Stimulated activated CD4-positive, alpha-beta T cell treated with anti-CD3 and anti-CD28 coated beads, Interleukin-1b, Interleukin-23, amount 100 ng/mL, for 4 hours (primary cell): ENCODE results near the gene TEX38.
"Not testable (repeated sequence)": the region's sequence is repeated elsewhere in the genome, so short reads cannot be mapped to it uniquely, and the experiment has no call there.

ENCODE experiments used
- DNase-seq, 2 donors: peaks; one replicate each; pipeline ENCODE4 v3.0.0-alpha.2; 2020; ENCODE audit warnings: low read depth in 2 of 2

Gene TEX38

GRCh38 chr1:46687921-46688509 lies 16.4 kb downstream of the TEX38 start:
- no peak for DNase-seq

- DNase-seq, result no peak
Measured at GRCh38 chr1:46689356-46689755, 17.7 kb downstream of the TEX38 start.

- DNase-seq, result no peak
Measured at GRCh38 chr1:46689897-46690296, 18.2 kb downstream of the TEX38 start.

- DNase-seq, result no peak
Measured at GRCh38 chr1:46690931-46691421, 19.3 kb downstream of the TEX38 start.

GRCh38 chr1:46691997-46692790 lies 20.5 kb downstream of the TEX38 start:
- no peak for DNase-seq

- no peak for DNase-seq
Measured at GRCh38 chr1:46692811-46693770, 21.4 kb downstream of the TEX38 start.

- not testable (repeated sequence) for DNase-seq
Measured at GRCh38 chr1:46694676-46695075, 23.0 kb downstream of the TEX38 start.

- no peak for DNase-seq
Measured at GRCh38 chr1:46697053-46697452, 25.4 kb downstream of the TEX38 start.

- DNase-seq, result no peak
Measured at GRCh38 chr1:46699666-46700065, 28.0 kb downstream of the TEX38 start.

- DNase-seq, result no peak
Measured at GRCh38 chr1:46703927-46704641, 32.4 kb downstream of the TEX38 start.

GRCh38 chr1:46705408-46705807 lies 33.8 kb downstream of the TEX38 start:
- DNase-seq, result no peak

GRCh38 chr1:46708121-46708520 lies 36.5 kb downstream of the TEX38 start:
- DNase-seq, result no peak

- DNase-seq, result no peak
Measured at GRCh38 chr1:46714976-46715375, 43.3 kb downstream of the TEX38 start.

- DNase-seq, result no peak
Measured at GRCh38 chr1:46717654-46718053, 46.0 kb downstream of the TEX38 start.

- DNase-seq, result no peak
Measured at GRCh38 chr1:46718340-46718726, 46.7 kb downstream of the TEX38 start.

- peak; percentile 98 to 99 for DNase-seq
Measured at GRCh38 chr1:46718727-46719622, 47.3 kb downstream of the TEX38 start, which contains the start of gene EFCAB14. Gene EFCAB14, minus strand, starts transcription at chr1:46719114. Its CDS starts 1,027 bp downstream, at chr1:46718087.

- no peak for DNase-seq
Measured at GRCh38 chr1:46719689-46720088, 48.0 kb downstream of the TEX38 start.

- DNase-seq, result not testable (repeated sequence)
Measured at GRCh38 chr1:46720319-46720718, 48.7 kb downstream of the TEX38 start.

GRCh38 chr1:46721204-46721603 lies 49.5 kb downstream of the TEX38 start:
- DNase-seq, result no peak

GRCh38 chr1:46721686-46722205 lies 50.1 kb downstream of the TEX38 start:
- DNase-seq, result no peak
